GM12892 (cell line): Measurements from ENCODE around the gene FRMD5.

Experiments
- POLR2A ChIP-seq: IDR thresholded peaks from 2 replicates; pipeline ENCODE4 v1.6.1; 2011; ENCODE audit warnings: low read depth, low read length, control low read depth
- POLR2AphosphoS5 ChIP-seq: IDR thresholded peaks from 2 replicates; pipeline ENCODE4 v1.6.1; 2011; ENCODE audit warnings: low read depth, low read length, control low read depth
- TAF1 ChIP-seq: IDR thresholded peaks from 2 replicates; pipeline ENCODE4 v1.6.1; 2011; ENCODE audit warnings: low read depth, mild to moderate bottlenecking, control low read depth, low read length, borderline replicate concordance

- TF ChIP-seq POLR2AphosphoS5 = no peak
- no peak for TF ChIP-seq POLR2A
- TF ChIP-seq TAF1 = no peak
Observed at GRCh38 chr15:44173813-44174212, 21.3 kb downstream of the FRMD5 start.
